OCI-LY1 (cell line): ENCODE measurements around the gene GPR183.

ENCODE experiments used
- H2AFZ ChIP-seq: fragments of 200-600 bp; sonication (generic), shearing (Covaris generic); 2 replicates; pipeline ENCODE4 v1.6.0; 2014; ENCODE audit warnings: antibody characterized with exemption, mild to moderate bottlenecking, low read length
- H3F3A ChIP-seq: fragments of 200-600 bp; sonication (generic), shearing (Covaris generic); 2 replicates; pipeline ENCODE4 v1.6.0; 2014; ENCODE audit warnings: mild to moderate bottlenecking, antibody characterized with exemption, low read length, moderate library complexity; ENCODE audit not compliant: insufficient read depth
- H3K27ac ChIP-seq: fragments of 200-600 bp; sonication (generic); 2 replicates; pipeline ENCODE4 v1.5.1; 2014; ENCODE audit warnings: low read length, mixed run types, mild to moderate bottlenecking, low read depth; ENCODE audit not compliant: poor library complexity, severe bottlenecking
- H3K27me3 ChIP-seq: fragments of 200-600 bp; sonication (generic); 2 replicates; pipeline ENCODE4 v1.6.0; 2014; ENCODE audit warnings: antibody characterized with exemption, mild to moderate bottlenecking, low read length, moderate library complexity; ENCODE audit not compliant: insufficient read depth
- H3K36me3 ChIP-seq: fragments of 200-600 bp; sonication (generic); 2 replicates; pipeline ENCODE4 v1.6.1; 2014; ENCODE audit warnings: mild to moderate bottlenecking, antibody characterized with exemption, low read length, moderate library complexity, mixed read lengths; ENCODE audit not compliant: insufficient read depth
- H3K4me1 ChIP-seq: fragments of 200-600 bp; sonication (generic); 2 replicates; pipeline ENCODE4 v1.5.1; 2014; ENCODE audit warnings: mild to moderate bottlenecking, low read length, moderate library complexity; ENCODE audit not compliant: insufficient read depth, severe bottlenecking
- H3K4me2 ChIP-seq: fragments of 200-600 bp; sonication (generic), shearing (Covaris generic); 2 replicates; pipeline ENCODE4 v1.6.1; 2014; ENCODE audit warnings: low read length
- H3K4me3 ChIP-seq: fragments of 200-600 bp; sonication (generic); 2 replicates; pipeline ENCODE4 v1.5.1; 2014; ENCODE audit warnings: low read length, low read depth, mild to moderate bottlenecking, mixed read lengths; ENCODE audit not compliant: poor library complexity, severe bottlenecking
- H3K79me2 ChIP-seq: fragments of 200-600 bp; shearing (Covaris generic); 2 replicates; pipeline ENCODE4 v1.6.1; 2016; ENCODE audit warnings: mixed run types, low read length, mixed read lengths; ENCODE audit not compliant: insufficient read depth
- H3K9ac ChIP-seq: fragments of 200-600 bp; sonication (generic), shearing (Covaris generic); 2 replicates; pipeline ENCODE4 v1.6.1; 2014; ENCODE audit warnings: mild to moderate bottlenecking, low read length, mixed read lengths
- H3K9me2 ChIP-seq: fragments of 200-600 bp; sonication (generic), shearing (Covaris generic); 2 replicates; pipeline ENCODE4 v1.6.1; 2014; ENCODE audit warnings: low read depth, mild to moderate bottlenecking, low read length, mixed read lengths
- H3K9me3 ChIP-seq: fragments of 200-600 bp; shearing (Covaris generic); 2 replicates; pipeline ENCODE4 v1.6.1; 2014; ENCODE audit warnings: low read length, mixed read lengths
- H4K20me1 ChIP-seq: fragments of 200-600 bp; sonication (generic), shearing (Covaris generic); 2 replicates; pipeline ENCODE4 v1.6.0; 2016; ENCODE audit warnings: mild to moderate bottlenecking, low read length; ENCODE audit not compliant: insufficient read depth
- EZH2 ChIP-seq: fragments of 200-600 bp; sonication (generic), shearing (Covaris generic); IDR thresholded peaks from 2 replicates; pipeline ENCODE4 v1.8.0; 2017; ENCODE audit warnings: borderline replicate concordance, mixed run types, mild to moderate bottlenecking, antibody characterized with exemption, low read length, moderate library complexity, mixed read lengths
- TF ChIP-seq, protein P1 (sequence below): fragments of 200-600 bp; sonication (generic), shearing (Covaris generic); IDR thresholded peaks from 2 replicates; pipeline ENCODE4 v1.5.1; 2017; ENCODE audit warnings: mild to moderate bottlenecking, antibody characterized with exemption, low read length, moderate library complexity, mixed read lengths

The GPR183 gene

DNA sequence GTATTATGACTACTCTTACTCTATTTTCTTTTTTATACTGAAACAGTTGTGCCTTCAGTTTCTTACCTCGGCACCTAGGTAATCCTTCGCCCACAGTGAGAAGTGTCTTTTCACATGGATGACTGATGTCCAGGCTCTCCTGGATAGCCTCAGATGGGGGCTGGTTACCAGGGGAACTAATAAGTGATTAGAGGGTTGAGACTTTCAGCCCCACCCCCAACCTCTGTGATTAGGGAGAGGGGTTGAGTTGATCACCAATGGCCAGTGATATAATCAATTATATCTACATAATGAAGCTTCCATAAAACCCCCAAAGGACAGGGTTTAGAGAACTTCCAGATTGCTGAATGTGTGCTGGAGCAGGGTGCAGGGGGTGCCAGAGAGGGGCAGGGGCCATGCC lies 43.0 kb upstream of the GPR183 start:
- Histone ChIP-seq H3K9me2 (no peaks in the 10 kb centered on the region), H3K79me2 (peaks cover 92% of the 10 kb centered on the region), H3K36me3 (peaks cover 84% of the 10 kb centered on the region; the same call in 1 of the 2 replicates), H3F3A (peaks cover 5% of the 10 kb centered on the region; the same call in 1 of the 2 replicates), H3K4me1 (peaks cover 97% of the 10 kb centered on the region), H3K27me3 (no peaks in the 10 kb centered on the region), H3K27ac (peak overlapping the region; percentile 88), H3K9ac (no peak overlapping the region; the same call in 1 of the 2 replicates), H4K20me1 (no peaks in the 10 kb centered on the region), H2AFZ (no peak overlapping the region), H3K4me3 (peak overlapping the region; percentile 1), H3K9me3 (no peaks in the 10 kb centered on the region), H3K4me2 (peak overlapping the region; percentile 50; the same call in 1 of the 2 replicates)
- no peak for TF ChIP-seq EZH2
- TF ChIP-seq, protein P1, sequence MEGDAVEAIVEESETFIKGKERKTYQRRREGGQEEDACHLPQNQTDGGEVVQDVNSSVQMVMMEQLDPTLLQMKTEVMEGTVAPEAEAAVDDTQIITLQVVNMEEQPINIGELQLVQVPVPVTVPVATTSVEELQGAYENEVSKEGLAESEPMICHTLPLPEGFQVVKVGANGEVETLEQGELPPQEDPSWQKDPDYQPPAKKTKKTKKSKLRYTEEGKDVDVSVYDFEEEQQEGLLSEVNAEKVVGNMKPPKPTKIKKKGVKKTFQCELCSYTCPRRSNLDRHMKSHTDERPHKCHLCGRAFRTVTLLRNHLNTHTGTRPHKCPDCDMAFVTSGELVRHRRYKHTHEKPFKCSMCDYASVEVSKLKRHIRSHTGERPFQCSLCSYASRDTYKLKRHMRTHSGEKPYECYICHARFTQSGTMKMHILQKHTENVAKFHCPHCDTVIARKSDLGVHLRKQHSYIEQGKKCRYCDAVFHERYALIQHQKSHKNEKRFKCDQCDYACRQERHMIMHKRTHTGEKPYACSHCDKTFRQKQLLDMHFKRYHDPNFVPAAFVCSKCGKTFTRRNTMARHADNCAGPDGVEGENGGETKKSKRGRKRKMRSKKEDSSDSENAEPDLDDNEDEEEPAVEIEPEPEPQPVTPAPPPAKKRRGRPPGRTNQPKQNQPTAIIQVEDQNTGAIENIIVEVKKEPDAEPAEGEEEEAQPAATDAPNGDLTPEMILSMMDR = no peak

DNA sequence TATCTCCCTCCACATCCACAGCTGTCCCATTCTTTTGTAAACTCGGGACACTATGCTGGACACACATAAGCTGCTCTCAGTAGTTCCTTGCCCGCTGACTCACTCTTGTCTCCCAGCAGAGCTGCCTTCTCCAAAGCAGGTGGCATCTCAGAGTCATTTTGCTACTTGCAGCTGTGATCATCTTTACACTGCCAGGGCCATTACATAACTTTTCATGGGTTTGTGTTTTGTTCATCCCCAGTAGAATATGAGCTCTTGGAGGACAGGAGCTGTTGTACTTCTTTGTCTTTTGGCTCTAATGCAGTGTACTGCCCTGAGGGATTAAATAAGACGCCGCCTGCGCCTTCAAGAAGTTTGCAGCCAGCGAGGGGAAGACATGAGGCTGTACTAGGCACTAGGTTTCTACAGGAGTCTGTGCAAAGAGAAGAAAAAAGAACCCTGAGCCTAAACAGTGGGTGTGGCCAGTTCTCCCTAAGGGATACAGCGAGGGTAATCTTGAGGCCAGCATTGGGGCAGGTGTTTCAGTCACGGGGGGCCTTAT lies 40.8 kb upstream of the GPR183 start:
- Histone ChIP-seq H2AFZ (no peak overlapping the region), H3K4me2 (peak overlapping the region; percentile 84), H3K9ac (peak overlapping the region; percentile 42), H3K4me3 (peak overlapping the region; percentile 23), H3K9me2 (no peaks in the 10 kb centered on the region), H4K20me1 (no peaks in the 10 kb centered on the region), H3K27ac (peak overlapping the region; percentile 99), H3K36me3 (peaks cover 84% of the 10 kb centered on the region), H3K79me2 (peaks cover 92% of the 10 kb centered on the region), H3K4me1 (peaks cover 97% of the 10 kb centered on the region), H3K27me3 (no peaks in the 10 kb centered on the region), H3K9me3 (no peaks in the 10 kb centered on the region), H3F3A (peaks cover 5% of the 10 kb centered on the region; the same call in 1 of the 2 replicates)
- TF ChIP-seq, protein P1 = peak; percentile 2; the same call in 1 of the 2 replicates
- TF ChIP-seq EZH2 = no peak

DNA sequence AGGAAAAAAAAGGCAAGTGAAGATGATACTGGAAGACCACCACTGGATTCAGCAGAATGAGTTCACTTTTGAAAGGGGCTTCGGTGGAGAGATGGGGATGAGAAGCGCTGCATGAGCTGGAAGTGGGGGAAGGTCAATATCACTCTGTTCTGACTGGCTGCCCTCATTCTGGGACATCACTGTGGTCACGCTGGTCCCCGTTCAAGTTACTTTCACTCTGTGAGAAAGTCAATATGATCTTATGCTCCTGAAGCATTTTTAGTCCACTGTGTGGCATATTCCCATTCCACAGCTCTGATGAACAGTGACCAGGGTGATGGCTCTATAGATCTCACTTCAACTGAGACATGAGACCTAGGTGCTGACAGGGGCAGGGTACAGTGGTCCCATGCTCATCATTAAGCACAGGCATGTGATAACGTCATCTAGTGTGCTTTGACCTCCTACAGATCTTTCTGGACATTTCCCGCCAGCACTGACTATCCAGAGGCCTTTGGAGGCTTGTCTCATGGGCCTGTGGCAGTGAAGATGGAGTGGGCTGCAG lies 40.2 kb upstream of the GPR183 start:
- Histone ChIP-seq H3K4me2 (peak overlapping the region; percentile 84), H3K27me3 (no peaks in the 10 kb centered on the region)

More for the DNA sequence above, 40.2 kb upstream of the GPR183 start:
- Histone ChIP-seq H3K79me2 (peaks cover 92% of the 10 kb centered on the region), H2AFZ (no peak overlapping the region), H3K9me3 (no peaks in the 10 kb centered on the region), H3K9ac (peak overlapping the region; percentile 42; the same call in 1 of the 2 replicates), H4K20me1 (no peaks in the 10 kb centered on the region), H3K27ac (peak overlapping the region; percentile 99), H3F3A (peaks cover 5% of the 10 kb centered on the region; the same call in 1 of the 2 replicates), H3K36me3 (peaks cover 85% of the 10 kb centered on the region), H3K4me3 (peak overlapping the region; percentile 23), H3K9me2 (no peaks in the 10 kb centered on the region), H3K4me1 (peaks cover 97% of the 10 kb centered on the region)
- no peak for TF ChIP-seq EZH2
- TF ChIP-seq, protein P1 = no peak
